Naive B cell (primary cell): ENCODE results near the gene SH3PXD2A. TPM values are rescaled to one million over a fixed set of nuclear protein-coding genes. Genes with fewer than 3 reads are reported as not detected.
"Not testable (repeated sequence)": the region's sequence is repeated elsewhere in the genome, so short reads cannot be mapped to it uniquely, and the experiment has no call there.

Experiments used
- ATAC-seq, 2 donors: fragments of 150-1000 bp; cut with Tn5 transposase; 2 replicates each; pipeline ENCODE4 v1.10.0; 2021; ENCODE audit warnings: low read depth in 2 of 2, mild to moderate bottlenecking in 2 of 2, moderate library complexity in 2 of 2
- DNase-seq: peaks from one replicate; pipeline ENCODE4 v3.0.0; 2022
- H3K27ac Mint-ChIP-seq, 6 donors: one replicate each; pipeline ENCODE4 v1.8.0; 2020 to 2022; ENCODE audit warnings: mild to moderate bottlenecking in 6 of 6, mixed read lengths in 6 of 6, moderate library complexity in 5 of 6, inconsistent platforms in 2 of 6
- H3K27me3 Mint-ChIP-seq, 3 donors: one replicate each; pipeline ENCODE4 v1.8.0; 2021 to 2022; ENCODE audit warnings: mixed read lengths in 3 of 3, mild to moderate bottlenecking in 1 of 3
- H3K36me3 Mint-ChIP-seq, 2 donors: one replicate each; pipeline ENCODE4 v1.8.0; 2020 to 2022; ENCODE audit warnings: mixed read lengths in 2 of 2, inconsistent platforms in 1 of 2, mild to moderate bottlenecking in 1 of 2
- H3K4me1 Mint-ChIP-seq, 3 donors: one replicate each; pipeline ENCODE4 v1.8.0; 2020 to 2022; ENCODE audit warnings: mixed read lengths in 3 of 3, inconsistent platforms in 1 of 3, mild to moderate bottlenecking in 1 of 3, moderate library complexity in 1 of 3
- H3K4me3 Mint-ChIP-seq, 8 donors: one replicate each; pipeline ENCODE4 v1.8.0; 2020 to 2022; ENCODE audit warnings: mild to moderate bottlenecking in 8 of 8, mixed read lengths in 8 of 8, moderate library complexity in 8 of 8, inconsistent platforms in 2 of 8
- H3K9me3 Mint-ChIP-seq, 7 donors: one replicate each; pipeline ENCODE4 v1.8.0; 2020 to 2022; ENCODE audit warnings: mixed read lengths in 7 of 7, mild to moderate bottlenecking in 5 of 7, inconsistent platforms in 2 of 7, moderate library complexity in 1 of 7
- polyA plus RNA-seq, 6 donors: library from polyadenylated mRNA; unstranded; fragments of 300-500 nt; fragmentation: Illumina TruSeq; gene quantifications; one replicate each; pipeline ENCODE4 v1.2.3, GENCODE V29; 2021; ENCODE audit warnings: low read depth in 6 of 6

SH3PXD2A gene
- polyA plus RNA-seq, 6 donors from 2014 or later = 0.47 to 1.4 (median 0.72) TPM; not detected in 1

GRCh38 chr10:103852189-103852711 lies 3.1 kb downstream of the SH3PXD2A start:
- DNase-seq (no peak), ATAC-seq (no peak)
- H3K4me3 Mint-ChIP-seq = no peak overlapping the region
- no peaks in the 10 kb centered on the region for H3K9me3 Mint-ChIP-seq
- peaks cover 10 to 17% (median 13%) of the 10 kb centered on the region in 3 donors for H3K4me1 Mint-ChIP-seq
- no peaks in the 10 kb centered on the region for H3K36me3 Mint-ChIP-seq
- H3K27ac Mint-ChIP-seq = no peak overlapping the region
- H3K27me3 Mint-ChIP-seq = peaks cover 37 to 61% (median 41%) of the 10 kb centered on the region in 3 donors

- peaks cover 17 to 22% (median 19%) of the 10 kb centered on the region in 3 donors for H3K4me1 Mint-ChIP-seq
- peak overlapping the region in 1 of 8 donors; percentile 6 for H3K4me3 Mint-ChIP-seq
- H3K9me3 Mint-ChIP-seq = no peaks in the 10 kb centered on the region
- ATAC-seq (no peak), DNase-seq (no peak)
- peaks cover 32 to 51% (median 38%) of the 10 kb centered on the region in 3 donors for H3K27me3 Mint-ChIP-seq
- H3K27ac Mint-ChIP-seq = no peak overlapping the region
- H3K36me3 Mint-ChIP-seq = no peaks in the 10 kb centered on the region
These were observed 4.1 kb downstream of the SH3PXD2A start for GRCh38 chr10:103851261-103851660.

- no peak for DNase-seq
- ATAC-seq = no peak
- H3K4me1 Mint-ChIP-seq = peaks cover 24 to 25% (median 24%) of the 10 kb centered on the region in 3 donors
- peak overlapping the region in 1 of 6 donors; percentile 33 for H3K27ac Mint-ChIP-seq
- H3K36me3 Mint-ChIP-seq = no peaks in the 10 kb centered on the region
- H3K4me3 Mint-ChIP-seq = no peak overlapping the region
- H3K9me3 Mint-ChIP-seq = no peaks in the 10 kb centered on the region
- peaks cover 27 to 49% (median 35%) of the 10 kb centered on the region in 3 donors for H3K27me3 Mint-ChIP-seq
These were observed 4.8 kb downstream of the SH3PXD2A start for GRCh38 chr10:103850572-103850895.

- DNase-seq = no peak
- Mint-ChIP-seq H3K27ac (peak overlapping the region in 1 of 6 donors; percentile 81), H3K36me3 (no peaks in the 10 kb centered on the region), H3K4me3 (peak overlapping the region in 1 of 8 donors; percentile 45), H3K4me1 (peaks cover 27 to 29% (median 29%) of the 10 kb centered on the region in 3 donors), H3K27me3 (peaks cover 27 to 49% (median 35%) of the 10 kb centered on the region in 3 donors), H3K9me3 (no peaks in the 10 kb centered on the region)
- ATAC-seq = no peak
These were observed 5.3 kb downstream of the SH3PXD2A start for GRCh38 chr10:103849880-103850571.

GRCh38 chr10:103849212-103849877 lies 6.0 kb downstream of the SH3PXD2A start:
- Mint-ChIP-seq H3K36me3 (no peaks in the 10 kb centered on the region), H3K9me3 (no peaks in the 10 kb centered on the region), H3K27ac (no peak overlapping the region), H3K4me3 (no peak overlapping the region), H3K4me1 (peaks cover 22 to 29% (median 24%) of the 10 kb centered on the region in 3 donors), H3K27me3 (peaks cover 22 to 44% (median 30%) of the 10 kb centered on the region in 3 donors)
- ATAC-seq (no peak), DNase-seq (no peak)

GRCh38 chr10:103847909-103848468 lies 7.4 kb downstream of the SH3PXD2A start:
- ATAC-seq = no peak
- no peak overlapping the region for H3K4me3 Mint-ChIP-seq

GRCh38 chr10:103847346-103847745 lies 8.0 kb downstream of the SH3PXD2A start:
- Mint-ChIP-seq H3K27ac (peak overlapping the region in 1 of 6 donors; percentile 81), H3K4me3 (no peak overlapping the region), H3K27me3 (peaks cover 5 to 28% (median 27%) of the 10 kb centered on the region in 3 donors), H3K36me3 (no peaks in the 10 kb centered on the region), H3K4me1 (peaks cover 17 to 24% (median 20%) of the 10 kb centered on the region in 3 donors), H3K9me3 (no peaks in the 10 kb centered on the region)
- no peak for DNase-seq
- ATAC-seq = no peak

More at GRCh38 chr10:103847909-103848468, 7.4 kb downstream of the SH3PXD2A start:
- DNase-seq = no peak
- Mint-ChIP-seq H3K4me1 (peaks cover 17 to 24% (median 20%) of the 10 kb centered on the region in 3 donors), H3K36me3 (no peaks in the 10 kb centered on the region), H3K9me3 (no peaks in the 10 kb centered on the region), H3K27me3 (peaks cover 8 to 34% (median 23%) of the 10 kb centered on the region in 3 donors), H3K27ac (peak overlapping the region in 1 of 6 donors; percentile 42)

- Mint-ChIP-seq H3K4me3 (peak overlapping the region; percentile 6 to 85 (median 68)), H3K36me3 (no peaks in the 10 kb centered on the region), H3K9me3 (no peaks in the 10 kb centered on the region), H3K27ac (peak overlapping the region; percentile 14 to 91 (median 49)), H3K27me3 (peaks cover 5 to 30% (median 26%) of the 10 kb centered on the region in 3 donors), H3K4me1 (peaks cover 17 to 24% (median 24%) of the 10 kb centered on the region in 3 donors)
- ATAC-seq (peak; percentile 99), DNase-seq (peak; percentile 46)
These were observed 9.4 kb downstream of the SH3PXD2A start for GRCh38 chr10:103845972-103846371.

- not testable (repeated sequence) for DNase-seq, H3K9me3 Mint-ChIP-seq, H3K36me3 Mint-ChIP-seq
- H3K4me1 Mint-ChIP-seq = peaks cover 17 to 24% (median 24%) of the 10 kb centered on the region in 3 donors
- peak overlapping the region in 4 of 8 donors; percentile 57 to 82 (median 70) for H3K4me3 Mint-ChIP-seq
- H3K27ac Mint-ChIP-seq = peak overlapping the region; percentile 11 to 91 (median 48)
- peak; percentile 29 to 40 for ATAC-seq
- peaks cover 5 to 32% (median 20%) of the 10 kb centered on the region in 3 donors for H3K27me3 Mint-ChIP-seq
These were observed 10.0 kb downstream of the SH3PXD2A start for GRCh38 chr10:103845346-103845745.

GRCh38 chr10:103843854-103844570 lies 11.4 kb downstream of the SH3PXD2A start:
- Mint-ChIP-seq H3K4me3 (peak overlapping the region in 1 of 8 donors; percentile 12), H3K36me3 (no peaks in the 10 kb centered on the region), H3K27me3 (peaks cover 0 to 24% (median 9%) of the 10 kb centered on the region in 3 donors), H3K27ac (no peak overlapping the region), H3K9me3 (no peaks in the 10 kb centered on the region), H3K4me1 (peaks cover 17 to 24% (median 24%) of the 10 kb centered on the region in 3 donors)
- ATAC-seq (no peak), DNase-seq (no peak)

GRCh38 chr10:103843045-103843444 lies 12.3 kb downstream of the SH3PXD2A start:
- DNase-seq (no peak), ATAC-seq (no peak)
- H3K36me3 Mint-ChIP-seq = no peaks in the 10 kb centered on the region
- no peak overlapping the region for H3K4me3 Mint-ChIP-seq
- H3K4me1 Mint-ChIP-seq = peaks cover 17 to 24% (median 19%) of the 10 kb centered on the region in 3 donors
- H3K27me3 Mint-ChIP-seq = peaks cover 0 to 25% (median 0%) of the 10 kb centered on the region in 3 donors
- no peak overlapping the region for H3K27ac Mint-ChIP-seq
- H3K9me3 Mint-ChIP-seq = no peaks in the 10 kb centered on the region

GRCh38 chr10:103842605-103843004 lies 12.8 kb downstream of the SH3PXD2A start:
- DNase-seq = no peak
- Mint-ChIP-seq H3K9me3 (no peaks in the 10 kb centered on the region), H3K4me3 (no peak overlapping the region), H3K36me3 (no peaks in the 10 kb centered on the region), H3K4me1 (peaks cover 17 to 24% (median 19%) of the 10 kb centered on the region in 3 donors), H3K27ac (peak overlapping the region in 2 of 6 donors; percentile 3 to 58), H3K27me3 (peaks cover 0 to 25% (median 0%) of the 10 kb centered on the region in 3 donors)
- no peak for ATAC-seq

GRCh38 chr10:103841519-103841918 lies 13.9 kb downstream of the SH3PXD2A start:
- H3K27me3 Mint-ChIP-seq = peaks cover 0 to 21% (median 0%) of the 10 kb centered on the region in 3 donors
- peaks cover 13 to 19% (median 15%) of the 10 kb centered on the region in 3 donors for H3K4me1 Mint-ChIP-seq
- H3K27ac Mint-ChIP-seq = no peak overlapping the region
- H3K9me3 Mint-ChIP-seq = no peaks in the 10 kb centered on the region
- ATAC-seq (no peak), DNase-seq (no peak)
- H3K36me3 Mint-ChIP-seq = no peaks in the 10 kb centered on the region
- H3K4me3 Mint-ChIP-seq = no peak overlapping the region
